ENCODE measurements around the gene GRB10.

DNA sequence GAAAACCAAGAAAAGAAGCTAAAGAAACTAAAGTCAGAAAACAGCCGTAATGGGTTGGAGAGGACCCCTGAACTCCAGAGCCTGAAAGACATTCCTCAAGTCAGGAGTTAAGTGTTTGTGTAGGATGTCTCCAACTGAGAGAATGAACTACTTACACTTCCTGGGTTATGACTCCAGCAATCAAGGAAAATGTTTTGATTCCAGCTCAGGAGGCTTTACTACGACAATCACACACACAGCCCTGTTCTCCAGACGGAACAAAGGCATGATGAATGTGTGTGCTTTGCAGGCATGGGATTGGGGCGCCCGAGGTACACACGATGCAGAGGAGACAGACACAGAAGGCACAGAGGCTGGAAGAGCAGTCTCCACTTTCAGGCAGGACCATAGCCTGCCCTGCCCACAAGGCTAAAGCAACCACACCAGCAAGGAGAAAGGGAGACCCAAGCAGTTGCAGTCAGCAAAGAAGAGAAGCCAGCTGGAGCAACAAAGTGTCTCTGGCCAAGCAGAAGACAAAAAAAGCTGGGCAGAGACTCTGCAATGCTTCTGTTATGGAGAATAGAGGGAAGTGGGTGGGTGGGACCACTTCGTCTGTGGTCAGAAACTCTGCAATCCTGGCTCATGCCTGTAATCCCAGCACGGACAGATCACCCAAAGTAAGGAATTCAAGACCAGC is 89.1 kb downstream of the GRB10 start:
- TF ChIP-seq, protein P1, sequence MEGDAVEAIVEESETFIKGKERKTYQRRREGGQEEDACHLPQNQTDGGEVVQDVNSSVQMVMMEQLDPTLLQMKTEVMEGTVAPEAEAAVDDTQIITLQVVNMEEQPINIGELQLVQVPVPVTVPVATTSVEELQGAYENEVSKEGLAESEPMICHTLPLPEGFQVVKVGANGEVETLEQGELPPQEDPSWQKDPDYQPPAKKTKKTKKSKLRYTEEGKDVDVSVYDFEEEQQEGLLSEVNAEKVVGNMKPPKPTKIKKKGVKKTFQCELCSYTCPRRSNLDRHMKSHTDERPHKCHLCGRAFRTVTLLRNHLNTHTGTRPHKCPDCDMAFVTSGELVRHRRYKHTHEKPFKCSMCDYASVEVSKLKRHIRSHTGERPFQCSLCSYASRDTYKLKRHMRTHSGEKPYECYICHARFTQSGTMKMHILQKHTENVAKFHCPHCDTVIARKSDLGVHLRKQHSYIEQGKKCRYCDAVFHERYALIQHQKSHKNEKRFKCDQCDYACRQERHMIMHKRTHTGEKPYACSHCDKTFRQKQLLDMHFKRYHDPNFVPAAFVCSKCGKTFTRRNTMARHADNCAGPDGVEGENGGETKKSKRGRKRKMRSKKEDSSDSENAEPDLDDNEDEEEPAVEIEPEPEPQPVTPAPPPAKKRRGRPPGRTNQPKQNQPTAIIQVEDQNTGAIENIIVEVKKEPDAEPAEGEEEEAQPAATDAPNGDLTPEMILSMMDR (IDR thresholded peaks at IDR 0.05; ENCODE audit: poor library complexity, severe bottlenecking), result no peak
- no peak for TF ChIP-seq EP300 (conservative IDR thresholded peaks at IDR 0.05; ENCODE audit: poor library complexity, severe bottlenecking)
- no peak for TF ChIP-seq POLR2AphosphoS5 (IDR thresholded peaks at IDR 0.05)
- TF ChIP-seq TAF1 (IDR thresholded peaks at IDR 0.05; ENCODE audit: low read depth), result no peak
- no peak for TF ChIP-seq RAD21 (conservative IDR thresholded peaks at IDR 0.05)
- TF ChIP-seq, protein P2, sequence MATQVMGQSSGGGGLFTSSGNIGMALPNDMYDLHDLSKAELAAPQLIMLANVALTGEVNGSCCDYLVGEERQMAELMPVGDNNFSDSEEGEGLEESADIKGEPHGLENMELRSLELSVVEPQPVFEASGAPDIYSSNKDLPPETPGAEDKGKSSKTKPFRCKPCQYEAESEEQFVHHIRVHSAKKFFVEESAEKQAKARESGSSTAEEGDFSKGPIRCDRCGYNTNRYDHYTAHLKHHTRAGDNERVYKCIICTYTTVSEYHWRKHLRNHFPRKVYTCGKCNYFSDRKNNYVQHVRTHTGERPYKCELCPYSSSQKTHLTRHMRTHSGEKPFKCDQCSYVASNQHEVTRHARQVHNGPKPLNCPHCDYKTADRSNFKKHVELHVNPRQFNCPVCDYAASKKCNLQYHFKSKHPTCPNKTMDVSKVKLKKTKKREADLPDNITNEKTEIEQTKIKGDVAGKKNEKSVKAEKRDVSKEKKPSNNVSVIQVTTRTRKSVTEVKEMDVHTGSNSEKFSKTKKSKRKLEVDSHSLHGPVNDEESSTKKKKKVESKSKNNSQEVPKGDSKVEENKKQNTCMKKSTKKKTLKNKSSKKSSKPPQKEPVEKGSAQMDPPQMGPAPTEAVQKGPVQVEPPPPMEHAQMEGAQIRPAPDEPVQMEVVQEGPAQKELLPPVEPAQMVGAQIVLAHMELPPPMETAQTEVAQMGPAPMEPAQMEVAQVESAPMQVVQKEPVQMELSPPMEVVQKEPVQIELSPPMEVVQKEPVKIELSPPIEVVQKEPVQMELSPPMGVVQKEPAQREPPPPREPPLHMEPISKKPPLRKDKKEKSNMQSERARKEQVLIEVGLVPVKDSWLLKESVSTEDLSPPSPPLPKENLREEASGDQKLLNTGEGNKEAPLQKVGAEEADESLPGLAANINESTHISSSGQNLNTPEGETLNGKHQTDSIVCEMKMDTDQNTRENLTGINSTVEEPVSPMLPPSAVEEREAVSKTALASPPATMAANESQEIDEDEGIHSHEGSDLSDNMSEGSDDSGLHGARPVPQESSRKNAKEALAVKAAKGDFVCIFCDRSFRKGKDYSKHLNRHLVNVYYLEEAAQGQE (IDR thresholded peaks at IDR 0.05; ENCODE audit: borderline replicate concordance), result no peak
